Cerebellar nuclear complex (tissue), 1 donor: Measurements from ENCODE around the gene NAIF1.

ENCODE experiments used
- DNase-seq, 2 experiments: peaks; one replicate each; lab custom pipeline; 2025; lab: John Stamatoyannopoulos, UW

NAIF1 gene

DNA sequence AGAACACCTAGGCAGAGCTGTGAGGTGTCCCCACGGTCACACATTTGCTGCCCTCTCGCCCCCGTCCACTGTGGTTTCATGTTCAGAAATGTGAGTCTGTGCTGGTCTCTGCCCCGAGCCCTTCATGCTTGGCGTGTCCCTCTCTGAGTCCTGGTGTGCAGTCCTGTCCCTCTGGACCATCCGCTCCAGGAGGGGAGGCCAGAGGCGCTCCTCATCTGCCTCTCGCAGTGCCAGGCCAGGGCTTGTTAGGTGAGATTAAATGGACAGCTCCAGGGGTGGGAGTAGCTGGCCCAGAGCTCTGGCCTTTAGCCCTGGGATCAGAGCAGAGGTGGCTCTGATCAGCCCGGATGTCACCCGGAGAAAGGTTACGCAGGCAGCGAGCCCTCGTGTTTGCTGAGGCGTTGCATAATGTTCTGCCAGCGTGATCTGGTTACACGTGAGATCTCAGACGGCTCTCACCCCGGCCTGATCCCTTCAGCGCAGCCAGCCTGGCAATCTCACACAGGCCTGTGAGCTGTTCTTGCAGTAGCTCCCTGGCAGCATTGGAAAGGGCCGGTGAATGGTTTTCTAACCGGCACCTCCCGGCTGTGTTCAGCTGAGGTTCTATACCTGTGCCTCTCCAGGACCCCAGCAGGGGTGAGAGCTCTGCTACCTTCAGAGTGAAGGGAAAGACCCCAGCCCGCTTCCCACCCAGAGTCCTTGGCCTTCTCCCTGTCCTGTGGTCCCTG, 35.9 kb upstream of the NAIF1 start:
- no peak for DNase-seq

DNA sequence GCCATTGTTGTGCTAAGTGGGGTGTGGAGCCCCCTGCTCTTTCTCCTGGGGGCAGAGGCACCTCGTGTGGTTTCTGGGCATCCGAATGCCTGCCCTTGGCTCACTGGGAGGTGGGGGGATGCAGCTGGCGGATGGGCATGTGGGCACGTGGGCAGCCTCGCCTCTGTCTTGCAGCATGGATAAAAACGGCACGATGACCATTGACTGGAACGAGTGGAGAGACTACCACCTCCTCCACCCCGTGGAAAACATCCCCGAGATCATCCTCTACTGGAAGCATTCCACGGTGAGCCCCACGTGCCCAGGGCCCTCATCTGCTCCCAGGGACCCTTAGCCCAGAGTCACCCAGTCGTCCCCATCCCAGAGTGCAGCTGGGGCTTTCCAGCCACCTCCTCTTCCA, 35.1 kb upstream of the NAIF1 start:
- DNase-seq, result no peak

DNA sequence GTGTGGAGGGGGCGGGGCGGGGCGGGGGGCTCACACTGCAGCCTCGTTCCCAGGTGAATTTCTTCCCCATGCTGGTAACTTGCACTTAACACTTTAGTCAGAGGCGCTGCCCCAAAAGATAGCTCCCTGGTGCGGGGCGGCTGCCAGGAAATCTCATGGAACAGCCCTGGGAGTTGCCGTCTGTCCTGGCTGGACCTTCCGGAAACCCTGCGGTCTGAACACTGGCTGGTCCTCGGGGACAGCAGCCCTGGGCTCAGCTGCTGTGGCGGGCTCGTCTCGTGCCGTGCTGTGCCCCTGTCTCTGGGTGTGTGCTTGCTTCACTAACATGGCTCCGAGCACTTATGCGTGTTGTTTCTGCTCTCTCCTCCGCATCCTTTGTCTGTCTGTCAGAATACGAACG, 34.6 kb upstream of the NAIF1 start:
- no peak for DNase-seq

DNA sequence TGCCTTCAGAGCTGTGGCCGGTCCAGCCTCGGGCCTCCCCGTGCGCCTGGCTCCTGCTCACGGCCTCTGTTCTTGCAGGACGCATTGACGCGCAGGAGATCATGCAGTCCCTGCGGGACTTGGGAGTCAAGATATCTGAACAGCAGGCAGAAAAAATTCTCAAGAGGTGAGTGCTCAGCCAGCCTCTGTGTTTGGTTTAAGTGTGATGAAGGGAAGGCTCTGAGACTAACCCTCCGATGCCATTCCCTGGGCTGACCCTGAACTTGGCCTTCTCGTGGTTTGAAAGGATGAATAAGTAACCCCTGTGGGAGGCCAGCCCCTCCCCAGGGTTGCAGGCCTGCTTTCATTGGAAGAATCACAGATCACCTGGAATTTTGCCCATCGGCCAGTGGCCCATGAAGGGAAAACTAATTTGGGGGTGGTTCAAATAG, 34.1 kb upstream of the NAIF1 start:
- DNase-seq, result no peak

DNA sequence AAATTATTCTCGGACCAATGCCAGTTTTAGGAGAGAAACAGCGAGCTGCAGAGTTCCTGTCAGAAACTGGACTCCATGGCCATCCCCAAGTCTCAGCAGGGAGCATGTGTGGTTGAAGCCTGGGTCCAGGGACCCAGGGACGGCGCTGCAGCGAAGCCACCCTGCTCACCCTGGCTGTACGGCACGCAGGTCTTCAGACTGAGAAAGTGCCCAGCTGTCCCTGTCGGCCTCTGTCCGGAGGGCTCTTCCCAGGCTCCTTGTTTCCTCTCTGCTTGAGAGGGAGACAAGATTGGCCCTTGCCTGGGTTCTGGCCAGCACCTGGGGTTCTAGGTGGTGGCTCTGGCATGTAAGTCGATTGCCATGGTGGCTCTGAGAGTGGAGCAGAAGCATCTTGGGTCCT, 33.5 kb upstream of the NAIF1 start:
- DNase-seq, result no peak

DNA sequence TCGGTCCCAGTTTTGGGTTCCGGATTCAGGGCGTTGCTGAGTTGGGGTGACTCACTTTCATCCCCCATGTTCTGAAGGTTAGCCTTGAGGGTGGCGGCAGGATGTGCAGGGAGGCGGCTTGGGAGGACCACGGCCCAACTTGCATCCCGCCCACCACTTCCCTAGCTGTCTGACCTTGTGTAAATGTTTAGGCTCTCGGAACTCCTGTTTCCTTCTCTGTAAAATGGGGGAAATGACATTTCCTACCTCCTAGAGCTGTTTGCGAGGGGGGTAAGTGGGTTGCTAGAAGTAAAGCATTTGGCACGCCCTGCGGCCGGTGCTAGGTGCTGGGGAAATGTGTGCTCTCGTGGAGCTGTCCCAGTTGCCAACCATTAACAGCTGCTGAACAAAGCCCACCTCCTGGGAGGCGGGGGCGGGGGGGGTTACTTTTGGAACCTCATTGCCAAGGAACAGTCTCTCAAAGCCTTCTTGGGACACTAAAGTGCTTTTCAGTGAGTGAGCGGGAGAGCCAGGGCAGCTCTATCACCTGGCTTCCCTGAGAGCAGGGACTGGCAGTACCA, 32.9 kb upstream of the NAIF1 start:
- no peak for DNase-seq

DNA sequence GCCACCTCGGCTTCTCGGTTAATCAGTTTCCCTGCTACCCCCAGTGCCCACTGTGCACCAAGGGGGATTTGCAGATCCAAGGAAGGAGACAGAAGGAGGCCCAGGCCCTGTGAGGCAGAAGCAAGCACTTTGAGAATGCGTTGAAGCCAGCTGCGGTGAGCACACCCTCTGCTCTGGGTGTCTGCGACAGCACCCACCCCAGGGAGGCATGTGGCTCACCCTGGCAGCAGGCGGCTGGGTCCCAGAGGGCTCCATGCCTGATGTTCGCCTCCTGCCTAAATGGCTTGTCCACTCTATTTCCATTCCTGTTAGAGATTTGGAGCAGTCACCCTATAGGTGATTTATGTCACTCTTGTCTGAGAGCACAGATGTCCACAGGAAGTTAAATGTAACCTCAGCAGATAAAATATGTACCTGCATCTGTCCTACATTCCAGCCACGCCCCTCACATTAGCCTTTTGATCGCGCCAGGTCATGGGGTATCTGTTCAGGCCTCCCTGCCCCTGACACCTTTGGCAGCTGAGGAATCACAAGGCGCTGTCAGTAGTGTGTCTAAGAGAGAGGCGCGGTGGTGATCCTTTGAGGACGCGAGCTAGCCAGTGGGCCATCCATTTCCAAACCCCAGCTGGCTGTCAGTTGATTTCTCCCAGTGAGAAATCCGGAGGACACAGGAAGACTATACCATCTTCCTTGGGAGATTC, 32.3 kb upstream of the NAIF1 start:
- no peak for DNase-seq

DNA sequence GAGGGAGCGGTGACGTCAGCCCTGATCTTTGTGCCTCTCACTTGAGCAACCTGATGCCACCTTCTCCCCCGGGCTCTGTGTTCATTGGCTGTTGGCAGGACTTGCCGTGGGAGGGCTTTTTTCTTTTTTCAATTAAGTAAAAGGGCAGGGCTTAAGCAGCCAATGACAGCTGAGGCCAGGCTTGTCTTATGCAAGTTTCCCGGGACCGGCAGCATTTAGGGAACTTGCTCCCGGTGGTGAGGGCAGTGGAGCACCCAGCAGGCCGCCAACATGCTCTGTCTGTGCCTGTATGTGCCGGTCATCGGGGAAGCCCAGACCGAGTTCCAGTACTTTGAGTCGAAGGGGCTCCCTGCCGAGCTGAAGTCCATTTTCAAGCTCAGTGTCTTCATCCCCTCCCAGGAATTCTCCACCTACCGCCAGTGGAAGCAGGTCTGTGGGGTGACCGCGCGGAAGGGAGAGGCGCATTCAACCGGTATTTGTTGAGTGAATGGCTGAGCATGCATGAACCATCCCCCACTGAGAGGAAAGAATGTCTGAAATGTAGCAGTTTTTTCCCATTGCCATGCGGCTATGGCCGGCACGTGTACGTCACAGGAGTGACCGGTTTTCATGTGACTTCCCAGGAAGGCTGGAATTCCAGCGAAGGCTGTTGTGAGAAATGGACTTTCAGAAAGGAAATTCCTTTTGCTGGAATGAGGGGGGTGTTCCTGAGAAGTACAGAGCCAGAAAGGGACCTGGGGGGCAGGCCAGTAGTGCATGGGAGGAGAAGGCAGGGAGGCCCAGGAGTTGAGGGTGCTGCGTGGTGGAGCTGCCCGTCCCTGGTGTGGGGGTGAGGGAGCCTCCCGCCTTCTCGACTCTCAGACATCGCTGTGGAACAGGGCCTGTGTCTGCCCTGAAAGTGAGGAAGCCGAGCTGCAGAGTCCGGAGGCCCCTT, 31.4 kb upstream of the NAIF1 start:
- peak; percentile 77 to 79 for DNase-seq

DNA sequence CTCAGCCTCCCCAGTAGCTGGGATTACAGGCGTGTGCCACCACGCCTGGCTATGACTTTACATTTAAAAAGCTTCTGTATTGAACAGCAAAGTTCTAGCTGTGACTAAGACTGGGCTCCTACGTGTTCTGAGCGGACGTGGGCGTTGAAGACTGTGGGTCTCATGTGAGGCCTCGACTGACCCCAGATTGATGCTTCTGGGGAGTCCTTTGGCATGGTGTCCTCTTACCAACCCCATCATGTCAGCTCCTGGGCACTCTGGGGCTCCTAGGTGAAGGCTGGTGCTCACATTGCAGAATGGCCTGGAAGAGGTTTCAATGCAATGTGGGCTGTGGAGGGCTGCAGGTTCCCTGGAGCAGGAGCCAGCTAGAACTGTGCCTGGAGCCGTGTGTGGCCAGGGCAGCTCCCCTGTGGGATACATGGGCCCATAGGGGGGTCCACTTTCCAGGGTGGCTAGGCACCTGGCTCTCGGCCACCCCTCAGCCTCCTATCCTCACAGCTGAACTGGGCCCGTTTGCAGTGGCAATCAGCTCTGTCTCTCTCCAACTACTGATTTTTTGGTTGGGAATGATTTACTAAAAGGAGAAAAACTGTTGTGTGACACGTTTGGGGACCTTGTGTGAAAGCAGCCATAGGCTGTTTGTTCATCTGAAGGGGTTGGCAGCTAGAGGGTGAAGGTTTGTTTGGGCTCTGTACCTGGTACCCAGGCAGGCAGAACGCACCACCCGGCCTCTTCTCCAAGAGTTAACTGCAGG, 30.6 kb upstream of the NAIF1 start:
- no peak for DNase-seq

DNA sequence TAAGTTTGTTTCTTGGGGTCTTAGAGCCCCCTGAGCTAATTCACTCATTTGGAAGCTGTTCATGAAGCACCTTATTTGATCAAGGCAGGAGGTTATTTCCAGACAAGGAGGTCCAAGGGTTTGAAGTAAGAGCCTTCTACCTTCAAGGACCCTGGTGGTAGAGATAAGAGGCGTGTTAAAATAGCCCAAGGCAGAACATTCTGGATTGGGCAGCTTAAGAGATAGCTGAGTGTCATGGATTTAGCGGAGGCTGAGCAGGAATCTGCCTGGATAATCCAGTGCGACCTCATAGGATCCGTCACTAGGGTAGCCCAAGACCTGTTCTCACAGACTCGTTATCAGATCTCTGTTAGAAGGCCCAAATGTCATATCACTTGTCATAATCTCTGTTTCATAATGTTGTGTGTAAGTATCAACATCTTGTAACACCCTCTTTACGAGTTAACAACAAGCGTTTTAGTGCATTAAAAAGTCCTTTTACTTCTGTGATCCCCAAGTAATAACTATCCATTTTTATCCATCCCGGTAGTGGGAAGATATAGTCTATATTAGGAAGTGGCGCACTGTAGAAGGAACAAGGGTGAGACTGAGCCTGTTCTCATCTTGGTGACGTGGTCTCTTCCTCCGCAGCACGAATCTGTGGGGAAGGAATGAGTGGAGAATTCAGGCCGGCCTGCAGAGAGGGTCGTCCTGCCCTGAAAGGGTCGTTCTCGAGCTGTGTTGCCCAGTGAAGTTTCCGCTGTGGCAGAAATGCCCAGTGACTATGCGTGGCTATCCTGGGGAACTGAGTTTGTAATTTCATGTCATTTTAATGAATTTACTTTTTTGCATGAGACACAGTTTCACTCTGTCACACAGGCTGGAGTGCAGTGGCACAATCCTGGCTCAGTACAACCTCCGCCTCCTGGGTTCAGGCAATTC, 29.8 kb upstream of the NAIF1 start:
- no peak for DNase-seq

DNA sequence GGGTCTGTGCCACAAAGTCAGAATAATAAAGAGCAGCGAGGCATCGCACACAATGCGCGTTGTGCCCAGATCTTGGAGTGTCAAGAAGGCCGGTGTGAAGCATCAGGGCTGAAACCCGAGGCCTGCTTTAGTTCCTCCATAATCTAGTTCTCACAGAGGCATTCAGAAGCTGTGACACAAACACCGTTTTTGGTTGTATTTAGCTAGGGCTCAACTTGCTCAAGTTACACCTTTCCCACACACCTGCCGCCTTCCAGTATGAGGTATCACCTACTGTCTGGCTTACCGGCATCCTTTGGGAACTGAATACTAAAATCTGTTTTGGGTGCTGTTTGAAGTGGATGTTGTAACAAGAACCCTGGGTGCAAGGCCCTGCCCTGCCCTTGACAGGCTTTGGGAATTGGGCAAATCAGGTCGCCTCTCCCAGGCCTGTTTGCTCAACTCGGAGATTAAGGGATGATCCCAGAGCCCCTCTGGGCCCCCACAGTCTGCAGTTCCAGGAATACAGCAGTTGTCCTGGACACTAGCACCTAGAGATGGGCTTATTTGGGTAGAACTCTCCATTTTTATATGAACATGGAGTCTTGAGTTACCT, 27.9 kb upstream of the NAIF1 start:
- DNase-seq, result no peak

DNA sequence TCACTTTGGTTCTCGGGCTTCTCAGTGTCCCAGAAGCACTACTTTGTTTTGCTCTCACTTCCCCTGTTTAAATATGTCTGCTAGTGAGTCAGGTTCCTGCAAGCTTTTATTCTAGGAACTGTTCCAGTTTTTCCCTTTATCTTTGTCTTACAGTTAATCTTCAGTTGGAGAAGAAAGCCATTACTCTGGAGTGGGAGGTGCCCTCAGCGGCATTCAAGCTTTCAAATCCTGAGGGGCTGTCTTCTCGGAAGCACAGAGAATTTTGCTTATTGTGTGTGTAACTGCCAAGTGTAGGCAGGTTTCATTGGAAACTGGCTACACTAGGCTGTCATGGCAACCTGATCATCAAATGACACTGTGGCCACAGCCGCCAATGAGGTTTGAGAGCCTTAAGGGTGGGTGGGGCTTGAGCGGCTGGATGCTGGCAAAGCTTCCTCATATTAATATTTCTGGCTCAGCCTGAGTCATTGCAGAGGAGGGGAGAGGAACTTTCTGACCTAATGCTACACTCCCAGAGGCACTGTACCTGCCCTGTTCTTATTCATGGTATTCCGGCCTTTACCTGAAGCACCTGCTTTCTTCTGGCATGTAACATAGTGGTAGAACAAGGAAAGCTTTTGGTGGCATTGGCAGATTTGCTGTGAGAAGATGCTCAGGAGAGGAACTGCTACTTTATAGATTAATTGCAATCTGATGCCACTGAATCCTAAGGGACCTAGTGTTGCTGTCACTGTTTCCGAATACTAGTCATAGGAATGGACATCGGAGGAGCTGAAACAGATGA, 27.2 kb upstream of the NAIF1 start:
- DNase-seq, result peak; percentile 89 to 90

DNA sequence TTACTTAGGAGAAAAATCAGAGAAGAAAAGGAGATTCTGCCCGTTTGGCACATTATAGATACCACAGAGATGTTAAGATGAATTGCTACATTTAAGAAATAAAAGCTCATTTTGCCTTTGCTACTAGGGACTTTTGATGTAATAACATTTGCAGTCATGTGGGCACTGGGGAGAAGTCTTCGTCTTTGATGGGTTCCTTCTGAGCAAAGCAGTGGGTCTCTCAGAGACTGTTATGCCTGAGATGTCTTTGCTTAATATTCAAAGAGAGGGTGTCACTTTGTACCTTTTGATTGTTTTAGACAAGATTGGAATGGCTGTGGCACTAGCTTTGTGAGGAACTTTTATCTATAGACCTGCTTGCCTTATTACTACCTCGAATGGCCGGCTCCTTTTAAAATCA, 25.9 kb upstream of the NAIF1 start:
- no peak for DNase-seq

DNA sequence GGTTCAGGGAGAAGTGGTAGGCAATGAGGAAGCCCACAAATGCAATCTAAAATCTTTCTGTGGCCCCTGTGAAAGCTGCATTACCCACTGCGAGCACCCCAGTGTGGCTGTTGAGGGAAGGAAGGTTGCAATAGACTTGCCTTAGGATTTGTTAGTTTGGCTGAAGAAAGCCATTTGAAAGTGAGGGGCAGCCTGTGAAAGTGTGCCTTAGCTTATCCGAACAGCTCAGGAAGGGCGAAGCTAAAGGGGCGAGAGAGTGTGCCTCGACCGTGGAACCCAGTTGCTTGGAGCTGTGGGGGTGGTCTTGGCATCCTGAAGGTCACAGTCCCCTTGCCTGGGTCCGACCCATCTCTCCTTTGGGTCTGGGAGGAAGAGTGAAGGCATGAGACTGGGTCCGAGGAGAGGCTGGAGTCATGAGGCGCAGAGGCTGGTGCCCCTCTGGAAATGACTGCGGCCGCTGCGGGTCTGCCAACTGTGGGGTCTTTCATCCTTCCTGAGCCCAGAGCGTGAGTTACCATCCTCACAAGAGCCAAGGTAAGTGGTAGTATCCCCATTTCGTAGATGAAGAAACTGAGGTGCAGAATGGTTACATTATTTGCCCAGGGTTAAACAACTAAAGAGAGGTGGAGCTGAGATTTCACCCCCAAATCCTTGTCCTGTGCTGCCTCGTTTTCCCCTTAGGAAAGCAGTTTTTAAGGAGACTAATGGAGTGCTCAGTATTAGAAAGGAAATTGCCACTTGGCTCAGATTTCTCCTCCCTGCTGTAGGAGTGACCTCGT, 25.3 kb upstream of the NAIF1 start:
- DNase-seq, result no peak

DNA sequence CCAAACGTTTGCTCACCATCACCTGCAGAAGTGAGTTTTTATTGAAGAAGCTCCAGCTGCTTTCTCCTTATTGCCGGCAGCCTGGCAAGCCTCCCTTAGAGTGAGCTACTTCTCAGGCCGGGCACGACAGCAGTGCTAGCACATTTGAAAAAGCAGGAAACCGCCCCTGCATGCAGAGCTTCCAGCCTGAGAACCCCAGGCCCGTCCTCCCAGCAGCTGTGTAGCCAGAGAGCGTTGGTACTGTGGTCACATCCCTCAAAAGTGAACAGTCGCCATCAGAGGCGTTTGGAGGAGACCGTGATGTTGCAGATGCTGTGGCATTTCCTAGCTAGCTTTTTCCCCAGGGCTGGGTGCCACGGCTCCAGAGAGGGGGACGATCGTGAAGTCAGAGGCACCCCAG, 24.5 kb upstream of the NAIF1 start:
- peak in 1 of 2 experiments; percentile 70 for DNase-seq

DNA sequence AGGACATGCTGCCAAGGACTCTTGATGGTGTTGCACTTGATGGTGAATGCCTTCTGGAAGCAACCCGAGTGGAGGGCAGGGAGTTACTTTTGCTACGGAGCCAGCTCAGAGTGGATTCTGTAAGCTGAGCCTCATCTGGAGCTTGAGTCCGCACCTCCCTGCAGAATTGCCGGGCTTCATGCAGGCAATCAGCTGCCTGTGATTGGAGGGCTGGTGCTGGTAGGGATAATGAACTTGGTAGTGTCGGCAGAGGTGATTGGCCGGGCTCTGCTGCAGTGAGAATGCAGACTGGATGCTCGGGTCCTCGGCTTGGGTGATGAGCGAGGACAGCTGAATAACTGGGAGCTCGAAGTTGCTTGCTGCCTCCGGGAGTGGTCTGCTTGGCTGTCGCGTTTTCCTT, 24.0 kb upstream of the NAIF1 start:
- DNase-seq, result peak; percentile 82 to 93

DNA sequence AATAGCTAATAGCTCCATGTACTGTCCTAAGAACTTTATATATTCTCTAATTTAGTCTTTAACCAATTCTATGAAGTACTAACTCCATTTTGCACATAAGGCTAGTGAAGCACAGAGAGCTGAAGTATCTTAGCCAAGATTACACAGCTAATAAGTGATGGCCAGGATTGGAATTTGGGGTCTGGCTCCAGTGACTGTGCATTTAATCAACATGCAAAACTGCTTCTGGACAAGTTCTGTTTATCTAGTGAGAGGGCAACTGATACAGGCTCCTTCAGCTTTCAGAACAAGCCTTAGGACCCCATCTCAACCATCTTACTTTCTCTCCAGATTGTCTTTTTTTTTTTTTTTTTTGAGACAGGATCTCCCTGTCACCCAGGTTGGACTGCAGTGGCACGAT, 22.2 kb upstream of the NAIF1 start:
- no peak for DNase-seq

DNA sequence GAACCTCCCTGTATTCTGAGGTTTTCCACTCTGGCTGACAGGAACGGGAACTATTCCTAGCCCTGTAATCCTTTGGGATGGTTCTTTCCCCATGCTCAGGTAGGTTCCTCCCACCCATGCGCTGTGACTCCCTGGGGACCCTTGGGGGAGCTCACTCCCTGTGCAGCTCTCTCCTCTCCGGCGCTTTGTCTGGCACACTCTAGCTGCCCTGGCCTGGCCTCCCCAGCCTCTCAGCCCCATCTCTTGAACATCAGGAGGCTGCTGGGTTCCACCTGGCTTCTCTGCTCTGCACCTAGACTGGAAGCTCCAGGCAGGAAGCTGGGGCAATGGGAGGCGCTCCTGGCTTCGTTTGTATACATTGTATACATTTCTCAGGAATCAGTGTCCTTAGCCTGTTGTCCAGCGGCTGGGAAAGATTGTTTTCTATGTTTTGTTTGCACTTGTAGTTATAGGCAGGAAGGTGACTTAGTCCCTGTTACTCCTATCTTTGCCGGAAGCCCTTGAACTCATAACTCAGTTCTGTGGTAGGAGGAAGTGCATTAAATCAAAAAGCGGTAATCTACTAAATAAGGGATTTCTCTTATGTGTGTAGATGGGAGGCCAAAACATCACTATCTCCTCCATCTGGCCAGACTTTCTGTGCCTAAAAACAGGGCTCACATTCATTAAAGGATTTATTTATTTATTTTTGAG, 21.3 kb upstream of the NAIF1 start:
- no peak for DNase-seq
